Skeletal muscle satellite cell (primary cell): ENCODE data around the gene LARP4B.

Experiments
- H3K27me3 ChIP-seq: 2 replicates; pipeline ENCODE4 v1.7.0; 2013; ENCODE audit warnings: low read length; ENCODE audit not compliant: control insufficient read depth, insufficient read depth
- H3K36me3 ChIP-seq: 2 replicates; pipeline ENCODE4 v1.7.0; 2013; ENCODE audit warnings: mild to moderate bottlenecking, control low read depth, low read length; ENCODE audit not compliant: insufficient read depth
- H3K4me1 ChIP-seq: 2 replicates; pipeline ENCODE4 v1.7.0; 2013; ENCODE audit warnings: low read length; ENCODE audit not compliant: control insufficient read depth, insufficient read depth
- H3K4me2 ChIP-seq: 2 replicates; pipeline ENCODE4 v1.7.0; 2013; ENCODE audit warnings: mild to moderate bottlenecking, low read length
- H3K4me3 ChIP-seq: 2 replicates; pipeline ENCODE4 v1.7.0; 2013; ENCODE audit warnings: low read length
- H3K9ac ChIP-seq: 2 replicates; pipeline ENCODE4 v1.7.0; 2013; ENCODE audit warnings: mild to moderate bottlenecking, low read depth, low read length, moderate library complexity
- H3K9me3 ChIP-seq: replicated peaks from 2 replicates; pipeline ENCODE4 v1.7.0; 2013; ENCODE audit warnings: mild to moderate bottlenecking, control low read depth, low read length

LARP4B gene

GRCh38 chr10:878895-879294 lies 52.6 kb downstream of the LARP4B start:
- peaks cover 46% of the 10 kb centered on the region for H3K36me3 ChIP-seq

GRCh38 chr10:878333-878759 lies 53.2 kb downstream of the LARP4B start:
- Histone ChIP-seq H3K27me3 (no peaks in the 10 kb centered on the region), H3K9me3 (no peaks in the 10 kb centered on the region), H3K36me3 (peaks cover 44% of the 10 kb centered on the region), H3K9ac (no peak overlapping the region), H3K4me2 (no peak overlapping the region), H3K4me1 (peaks cover 5% of the 10 kb centered on the region), H3K4me3 (no peak overlapping the region)

More at GRCh38 chr10:878895-879294, 52.6 kb downstream of the LARP4B start:
- Histone ChIP-seq H3K4me2 (no peak overlapping the region), H3K4me1 (peaks cover 5% of the 10 kb centered on the region), H3K4me3 (no peak overlapping the region), H3K9ac (no peak overlapping the region), H3K27me3 (no peaks in the 10 kb centered on the region), H3K9me3 (no peaks in the 10 kb centered on the region)

DNA sequence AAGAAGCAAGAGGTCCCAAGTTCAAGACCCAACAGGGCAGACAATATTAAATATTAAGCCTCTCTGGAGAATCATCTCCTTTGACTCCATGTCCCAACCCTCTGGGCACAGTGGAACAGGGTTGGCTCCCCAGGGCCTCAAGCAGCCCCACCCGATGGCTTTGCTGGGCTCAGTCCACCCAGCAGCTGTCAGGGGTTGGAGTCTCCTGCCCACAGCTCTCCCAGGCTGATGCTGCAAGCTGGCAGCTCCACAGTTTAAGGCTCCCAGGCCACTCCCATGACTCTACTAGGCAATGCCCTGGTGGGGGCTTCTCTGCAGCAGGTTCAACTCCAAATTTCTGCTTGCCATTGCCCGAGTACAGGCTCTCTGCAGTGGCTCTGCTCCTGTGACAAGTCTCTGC lies 55.1 kb downstream of the LARP4B start:
- Histone ChIP-seq H3K4me1 (peaks cover 8% of the 10 kb centered on the region), H3K36me3 (peaks cover 41% of the 10 kb centered on the region), H3K27me3 (no peaks in the 10 kb centered on the region), H3K9ac (no peak overlapping the region), H3K4me2 (no peak overlapping the region), H3K4me3 (no peak overlapping the region), H3K9me3 (no peaks in the 10 kb centered on the region)

GRCh38 chr10:873020-873419 lies 58.5 kb downstream of the LARP4B start:
- Histone ChIP-seq H3K9me3 (no peaks in the 10 kb centered on the region), H3K27me3 (no peaks in the 10 kb centered on the region), H3K9ac (no peak overlapping the region), H3K4me2 (no peak overlapping the region), H3K4me1 (peaks cover 5% of the 10 kb centered on the region), H3K36me3 (peaks cover 40% of the 10 kb centered on the region), H3K4me3 (no peak overlapping the region)

GRCh38 chr10:871951-872403 lies 59.5 kb downstream of the LARP4B start:
- Histone ChIP-seq H3K36me3 (peaks cover 29% of the 10 kb centered on the region), H3K4me3 (no peak overlapping the region)

DNA sequence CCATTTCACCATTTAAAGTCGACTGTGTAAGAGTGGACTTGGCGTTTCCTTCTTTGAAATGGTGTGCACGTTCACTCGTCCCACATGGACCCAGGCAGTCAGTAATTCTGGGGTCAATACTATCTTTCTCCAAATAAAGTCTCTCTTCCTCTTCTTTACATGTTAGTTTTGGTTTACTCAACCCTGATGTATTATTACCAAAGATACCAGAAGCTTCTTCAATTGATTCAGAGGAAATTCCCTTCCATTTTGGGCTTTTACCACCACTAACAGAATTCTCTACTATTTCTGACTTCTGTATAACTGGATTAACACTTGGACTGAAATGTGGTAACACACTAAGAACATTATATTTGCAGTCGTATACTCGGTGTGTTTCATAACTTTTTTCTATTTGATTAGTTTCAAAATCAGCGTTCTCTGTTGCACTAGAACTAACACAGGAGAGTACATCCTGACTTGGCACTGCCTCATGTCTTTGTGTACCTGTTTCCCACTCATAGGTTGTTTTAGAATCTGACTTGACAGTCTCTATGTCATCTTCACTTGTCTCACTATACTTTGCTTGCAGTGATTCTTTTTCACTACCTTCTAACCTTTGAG lies 60.8 kb downstream of the LARP4B start:
- Histone ChIP-seq H3K9ac (no peak overlapping the region), H3K4me2 (no peak overlapping the region), H3K27me3 (no peaks in the 10 kb centered on the region), H3K9me3 (no peaks in the 10 kb centered on the region), H3K4me3 (no peak overlapping the region), H3K36me3 (peaks cover 34% of the 10 kb centered on the region), H3K4me1 (peaks cover 3% of the 10 kb centered on the region)

More at GRCh38 chr10:871951-872403, 59.5 kb downstream of the LARP4B start:
- H3K4me2 ChIP-seq = no peak overlapping the region
- H3K27me3 ChIP-seq = no peaks in the 10 kb centered on the region
- H3K9ac ChIP-seq = no peak overlapping the region
- no peaks in the 10 kb centered on the region for H3K9me3 ChIP-seq
- H3K4me1 ChIP-seq = peaks cover 3% of the 10 kb centered on the region

- Histone ChIP-seq H3K27me3 (no peaks in the 10 kb centered on the region), H3K9ac (no peak overlapping the region), H3K36me3 (peaks cover 41% of the 10 kb centered on the region), H3K4me3 (no peak overlapping the region), H3K4me1 (peaks cover 3% of the 10 kb centered on the region), H3K4me2 (no peak overlapping the region), H3K9me3 (no peaks in the 10 kb centered on the region)
Measured at GRCh38 chr10:869171-869570, 62.3 kb downstream of the LARP4B start.

- Histone ChIP-seq H3K27me3 (no peaks in the 10 kb centered on the region), H3K4me3 (no peak overlapping the region), H3K4me1 (no peaks in the 10 kb centered on the region), H3K36me3 (peaks cover 49% of the 10 kb centered on the region), H3K4me2 (no peak overlapping the region), H3K9me3 (no peaks in the 10 kb centered on the region), H3K9ac (no peak overlapping the region)
Measured at GRCh38 chr10:867807-868206, 63.7 kb downstream of the LARP4B start.

DNA sequence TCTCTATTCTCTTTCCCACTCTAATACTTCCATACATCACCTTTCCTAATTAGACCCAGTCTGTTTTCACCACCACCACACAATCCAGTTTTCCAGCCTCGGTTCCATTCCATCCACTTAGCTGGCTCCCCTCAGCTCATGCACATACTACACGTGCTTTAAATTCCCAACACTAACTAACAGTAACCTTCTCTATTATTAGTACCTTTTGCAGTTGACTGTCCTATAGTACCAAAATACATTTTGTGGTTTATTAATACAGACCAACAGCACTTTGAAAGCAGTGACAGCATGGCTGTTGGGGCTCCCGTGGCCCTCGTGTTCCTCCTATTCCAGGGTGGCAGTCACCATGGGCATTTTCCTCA lies 64.9 kb downstream of the LARP4B start:
- Histone ChIP-seq H3K9ac (no peak overlapping the region), H3K27me3 (no peaks in the 10 kb centered on the region), H3K4me2 (no peak overlapping the region), H3K9me3 (no peaks in the 10 kb centered on the region), H3K4me1 (no peaks in the 10 kb centered on the region), H3K36me3 (peaks cover 49% of the 10 kb centered on the region), H3K4me3 (no peak overlapping the region)

DNA sequence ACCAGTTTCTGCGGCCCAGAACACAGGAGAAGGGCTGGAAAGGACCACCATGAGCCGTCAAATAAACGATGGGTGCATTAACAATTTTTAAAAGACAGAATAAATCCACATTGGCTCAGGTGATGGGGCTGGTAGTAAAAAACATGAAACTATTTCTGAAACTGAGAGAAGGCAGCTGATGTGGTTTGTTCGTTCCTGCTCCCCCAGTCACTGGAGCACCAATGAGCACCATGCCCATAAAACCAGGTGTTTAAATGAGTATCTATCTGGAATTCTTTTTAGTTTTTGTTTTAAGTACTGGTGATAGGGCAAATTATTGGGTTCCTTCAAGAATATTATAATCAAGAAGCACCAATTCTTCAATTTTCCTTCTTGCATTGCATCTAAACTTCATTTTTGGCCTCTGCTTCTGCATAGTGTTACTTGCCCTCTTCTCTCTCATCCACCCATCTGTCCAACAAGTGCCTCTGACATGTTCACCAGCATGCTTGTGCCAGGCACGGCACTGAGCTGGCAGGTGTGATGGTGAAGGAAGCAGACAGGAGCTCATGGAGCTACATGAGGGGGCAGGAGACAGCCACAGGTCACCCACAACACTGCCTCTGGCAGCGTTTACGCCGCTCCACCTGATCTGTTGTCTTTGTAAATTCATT lies 65.5 kb downstream of the LARP4B start:
- Histone ChIP-seq H3K27me3 (no peaks in the 10 kb centered on the region), H3K9ac (no peak overlapping the region), H3K4me2 (no peak overlapping the region), H3K9me3 (no peaks in the 10 kb centered on the region), H3K4me3 (no peak overlapping the region), H3K4me1 (no peaks in the 10 kb centered on the region), H3K36me3 (peaks cover 49% of the 10 kb centered on the region)

GRCh38 chr10:865257-865656 lies 66.2 kb downstream of the LARP4B start:
- no peaks in the 10 kb centered on the region for H3K4me1 ChIP-seq
- no peaks in the 10 kb centered on the region for H3K9me3 ChIP-seq
- H3K36me3 ChIP-seq = peaks cover 51% of the 10 kb centered on the region
- H3K9ac ChIP-seq = no peak overlapping the region
- no peak overlapping the region for H3K4me3 ChIP-seq
- no peaks in the 10 kb centered on the region for H3K27me3 ChIP-seq
- H3K4me2 ChIP-seq = no peak overlapping the region

GRCh38 chr10:860519-860918 lies 71.0 kb downstream of the LARP4B start:
- Histone ChIP-seq H3K9me3 (no peaks in the 10 kb centered on the region), H3K27me3 (no peaks in the 10 kb centered on the region), H3K4me3 (no peak overlapping the region), H3K4me2 (no peak overlapping the region), H3K4me1 (no peaks in the 10 kb centered on the region), H3K36me3 (peaks cover 67% of the 10 kb centered on the region), H3K9ac (no peak overlapping the region)
